ENCODE data around the gene SPSB4. TPM values are rescaled to one million over a fixed set of nuclear protein-coding genes. Genes with fewer than 3 reads are reported as not detected.

SPSB4 gene
- total RNA-seq, 2 donors from 2014 or later = 18.2 to 48.1 TPM

DNA sequence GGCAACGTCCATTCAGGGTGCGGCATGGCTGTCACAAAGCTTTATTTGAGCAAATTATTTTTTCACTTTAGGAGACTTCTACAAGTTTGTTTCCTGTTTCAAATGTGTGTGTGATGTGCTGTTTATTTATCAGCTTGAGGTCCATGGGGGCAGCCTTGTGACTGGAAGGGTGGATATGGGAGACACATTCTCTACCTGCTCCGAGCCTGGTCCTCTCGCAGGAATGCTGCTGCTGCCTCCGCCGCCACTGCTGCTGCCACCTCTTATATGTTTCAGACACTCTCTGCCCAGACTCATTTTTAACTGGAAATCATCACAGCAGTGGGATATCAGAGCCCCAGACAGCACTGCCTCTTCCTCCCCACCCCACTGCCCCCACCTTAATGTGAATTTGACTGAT lies 97.0 kb downstream of the SPSB4 start:
- intact Hi-C loops (cut with DNase I) = no loop called here
- no peaks in the 10 kb centered on the region for H3K9me3 ChIP-seq
- TF ChIP-seq, protein P1, sequence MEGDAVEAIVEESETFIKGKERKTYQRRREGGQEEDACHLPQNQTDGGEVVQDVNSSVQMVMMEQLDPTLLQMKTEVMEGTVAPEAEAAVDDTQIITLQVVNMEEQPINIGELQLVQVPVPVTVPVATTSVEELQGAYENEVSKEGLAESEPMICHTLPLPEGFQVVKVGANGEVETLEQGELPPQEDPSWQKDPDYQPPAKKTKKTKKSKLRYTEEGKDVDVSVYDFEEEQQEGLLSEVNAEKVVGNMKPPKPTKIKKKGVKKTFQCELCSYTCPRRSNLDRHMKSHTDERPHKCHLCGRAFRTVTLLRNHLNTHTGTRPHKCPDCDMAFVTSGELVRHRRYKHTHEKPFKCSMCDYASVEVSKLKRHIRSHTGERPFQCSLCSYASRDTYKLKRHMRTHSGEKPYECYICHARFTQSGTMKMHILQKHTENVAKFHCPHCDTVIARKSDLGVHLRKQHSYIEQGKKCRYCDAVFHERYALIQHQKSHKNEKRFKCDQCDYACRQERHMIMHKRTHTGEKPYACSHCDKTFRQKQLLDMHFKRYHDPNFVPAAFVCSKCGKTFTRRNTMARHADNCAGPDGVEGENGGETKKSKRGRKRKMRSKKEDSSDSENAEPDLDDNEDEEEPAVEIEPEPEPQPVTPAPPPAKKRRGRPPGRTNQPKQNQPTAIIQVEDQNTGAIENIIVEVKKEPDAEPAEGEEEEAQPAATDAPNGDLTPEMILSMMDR (IDR thresholded peaks at IDR 0.05) = no peak
- no peak for TF ChIP-seq POLR2A (IDR thresholded peaks at IDR 0.05)
- ATAC-seq (no peak), DNase-seq (no peak)
- H3K4me1 ChIP-seq = peaks cover 8% of the 10 kb centered on the region
- no peaks in the 10 kb centered on the region for H3K27me3 ChIP-seq
- H3K27ac ChIP-seq = no peak overlapping the region
- H3K4me3 ChIP-seq = no peak overlapping the region
- H3K36me3 ChIP-seq (replicated peaks in 1 of 2; ENCODE audit: insufficient read depth in 1 of 2, low read depth in 2 of 2) = no peaks in the 10 kb centered on the region
- 90 to 94% methylated on average over 6 of the region's 6 CpGs for WGBS, 2 donors

DNA sequence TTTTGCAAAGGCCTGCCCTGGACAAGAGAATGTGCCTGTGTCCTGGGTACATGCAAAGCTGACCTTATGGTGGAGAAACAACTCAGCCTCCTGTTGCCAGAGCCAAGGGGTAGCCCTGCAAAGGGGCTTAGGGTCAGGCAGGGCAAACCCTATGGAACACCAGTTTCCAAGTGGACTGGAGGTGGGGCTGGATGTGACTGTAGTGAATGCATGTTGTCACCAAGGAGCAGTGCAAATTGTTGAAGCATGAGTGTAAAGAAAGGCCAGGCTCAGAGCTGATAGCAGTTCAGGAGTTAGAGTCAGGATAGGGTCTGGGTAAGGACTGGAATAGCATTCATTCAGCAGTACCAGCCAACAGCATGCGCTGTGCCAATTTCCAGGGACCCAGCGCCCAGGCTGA lies 97.6 kb downstream of the SPSB4 start:
- Histone ChIP-seq H3K4me3 (no peak overlapping the region), H3K27ac (no peak overlapping the region), H3K9me3 (no peaks in the 10 kb centered on the region), H3K4me1 (peaks cover 8% of the 10 kb centered on the region), H3K27me3 (no peaks in the 10 kb centered on the region), H3K36me3 (replicated peaks in 1 of 2; ENCODE audit: insufficient read depth in 1 of 2, low read depth in 2 of 2) (no peaks in the 10 kb centered on the region)
- intact Hi-C loops (cut with DNase I) = no loop called here
- ATAC-seq = no peak
- DNase-seq = no peak
- 97 to 100% methylated on average over 2 of the region's 2 CpGs for WGBS, 2 donors
- TF ChIP-seq POLR2A (IDR thresholded peaks at IDR 0.05) = no peak
- TF ChIP-seq, protein P1 (IDR thresholded peaks at IDR 0.05) = no peak

DNA sequence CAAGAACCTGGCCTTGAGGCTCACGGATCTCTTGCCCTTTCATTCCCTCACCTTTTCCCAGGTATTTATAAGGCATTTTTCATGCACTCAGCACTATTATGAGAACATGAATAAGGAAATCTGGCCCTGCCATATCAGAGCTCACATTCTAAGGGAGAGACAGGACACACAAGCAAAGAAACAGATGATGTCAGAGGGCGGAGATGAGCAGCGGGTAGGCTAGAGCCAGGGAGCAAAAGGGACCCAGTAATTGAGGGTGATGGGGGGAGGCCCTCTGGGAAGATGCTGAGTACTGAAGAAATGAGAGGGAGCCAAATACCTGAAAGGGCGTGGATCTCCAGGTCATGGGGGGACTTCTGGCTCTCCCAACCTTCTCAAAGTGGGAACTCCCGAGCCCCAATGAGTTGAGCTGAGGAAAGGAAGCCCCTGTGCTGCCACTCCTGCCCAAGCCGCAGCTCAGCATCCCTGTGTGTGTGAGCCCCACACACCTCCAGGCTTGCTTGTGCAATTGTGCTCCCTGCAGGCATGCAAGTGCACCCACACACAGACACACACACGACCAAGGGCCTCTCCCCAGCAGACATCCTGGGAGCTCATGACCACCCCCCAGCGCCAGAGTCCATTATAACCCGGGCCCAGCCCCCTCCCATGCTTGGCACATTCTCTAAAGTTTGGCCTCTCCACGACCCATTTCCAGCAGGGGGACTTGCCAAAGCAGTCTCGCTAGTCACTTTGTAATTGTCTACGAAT lies 99.1 kb downstream of the SPSB4 start:
- Histone ChIP-seq H3K27me3 (no peaks in the 10 kb centered on the region), H3K27ac (no peak overlapping the region), H3K36me3 (replicated peaks in 1 of 2; ENCODE audit: insufficient read depth in 1 of 2, low read depth in 2 of 2) (no peaks in the 10 kb centered on the region), H3K4me3 (no peak overlapping the region), H3K9me3 (no peaks in the 10 kb centered on the region), H3K4me1 (no peaks in the 10 kb centered on the region)
- WGBS, 2 donors = 83 to 86% methylated on average over 12 of the region's 12 CpGs
- intact Hi-C loops (cut with DNase I) = no loop called here
- ATAC-seq (no peak), DNase-seq (no peak)
- TF ChIP-seq, protein P1 (IDR thresholded peaks at IDR 0.05) = no peak
- TF ChIP-seq POLR2A (IDR thresholded peaks at IDR 0.05) = no peak

DNA sequence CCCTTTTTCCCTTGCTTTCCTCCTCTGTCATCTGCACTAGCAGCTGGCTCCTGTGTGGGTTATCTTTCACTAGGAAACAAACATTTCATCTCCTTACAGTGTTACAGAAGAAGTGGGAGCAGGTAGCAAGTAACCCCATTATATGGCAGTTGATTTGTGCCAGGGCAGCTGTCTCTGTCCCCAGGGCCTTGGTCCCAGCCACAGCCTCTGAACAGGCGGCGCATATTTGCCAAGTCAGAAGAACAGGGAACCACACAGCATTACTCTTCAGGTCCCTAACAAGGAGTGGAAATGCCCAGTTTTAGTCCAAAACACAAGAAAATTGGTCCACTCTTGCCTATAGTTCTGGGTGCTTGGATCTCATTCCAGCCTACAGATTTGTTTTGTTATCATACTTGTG lies 99.8 kb downstream of the SPSB4 start:
- no peak overlapping the region for H3K27ac ChIP-seq
- no peaks in the 10 kb centered on the region for H3K27me3 ChIP-seq
- intact Hi-C loops (cut with DNase I) = no loop called here
- TF ChIP-seq, protein P1 (IDR thresholded peaks at IDR 0.05) = no peak
- TF ChIP-seq POLR2A (IDR thresholded peaks at IDR 0.05) = no peak
- no peak overlapping the region for H3K4me3 ChIP-seq
- WGBS, 2 donors = 88 to 93% methylated on average over 2 of the region's 2 CpGs
- H3K36me3 ChIP-seq (replicated peaks in 1 of 2; ENCODE audit: insufficient read depth in 1 of 2, low read depth in 2 of 2) = no peaks in the 10 kb centered on the region
- H3K9me3 ChIP-seq = no peaks in the 10 kb centered on the region
- ATAC-seq = no peak
- no peak for DNase-seq
- no peaks in the 10 kb centered on the region for H3K4me1 ChIP-seq

DNA sequence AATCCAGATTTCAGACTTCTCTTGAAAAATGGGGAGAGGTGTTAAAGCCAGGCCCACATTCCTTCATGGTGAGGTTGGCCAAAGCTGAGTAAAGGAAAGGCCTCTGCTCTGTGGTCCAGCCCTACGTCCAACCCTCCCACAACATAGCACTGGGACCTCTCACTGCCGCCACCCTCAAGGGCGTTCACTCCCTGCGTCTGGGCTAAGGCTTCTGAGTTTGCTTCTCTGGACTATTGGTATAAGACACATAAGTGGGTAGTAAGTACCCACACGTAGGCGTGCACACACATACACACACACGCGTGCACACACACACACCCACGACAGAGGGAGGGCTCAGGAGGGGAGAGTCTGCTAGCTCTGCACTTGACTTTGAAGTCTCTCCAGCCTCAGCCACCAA lies 100.3 kb downstream of the SPSB4 start:
- WGBS, 2 donors = 94 to 98% methylated on average over 7 to 9 of the region's 9 CpGs
- H3K27me3 ChIP-seq = no peaks in the 10 kb centered on the region
- DNase-seq (no peak), ATAC-seq (no peak)
- H3K36me3 ChIP-seq (replicated peaks in 1 of 2; ENCODE audit: insufficient read depth in 1 of 2, low read depth in 2 of 2) = no peaks in the 10 kb centered on the region
- no peak overlapping the region for H3K27ac ChIP-seq
- no peak overlapping the region for H3K4me3 ChIP-seq
- H3K9me3 ChIP-seq = no peaks in the 10 kb centered on the region
- TF ChIP-seq POLR2A (IDR thresholded peaks at IDR 0.05) = no peak
- TF ChIP-seq, protein P1 (IDR thresholded peaks at IDR 0.05) = no peak
- intact Hi-C loops (cut with DNase I) = no loop called here
- no peaks in the 10 kb centered on the region for H3K4me1 ChIP-seq

Measured in body of pancreas (tissue), 4 donors.